GM18873 (cell line): ENCODE results near the gene DYSF.

Experiments
- ATAC-seq: cut with Tn5 transposase; IDR thresholded peaks from one replicate; pipeline ENCODE4 v1.9.1; 2021; ENCODE audit warnings: mild to moderate bottlenecking, moderate library complexity, moderate number of reproducible peaks; ENCODE audit not compliant: unreplicated experiment, low FRiP score

DYSF gene

DNA sequence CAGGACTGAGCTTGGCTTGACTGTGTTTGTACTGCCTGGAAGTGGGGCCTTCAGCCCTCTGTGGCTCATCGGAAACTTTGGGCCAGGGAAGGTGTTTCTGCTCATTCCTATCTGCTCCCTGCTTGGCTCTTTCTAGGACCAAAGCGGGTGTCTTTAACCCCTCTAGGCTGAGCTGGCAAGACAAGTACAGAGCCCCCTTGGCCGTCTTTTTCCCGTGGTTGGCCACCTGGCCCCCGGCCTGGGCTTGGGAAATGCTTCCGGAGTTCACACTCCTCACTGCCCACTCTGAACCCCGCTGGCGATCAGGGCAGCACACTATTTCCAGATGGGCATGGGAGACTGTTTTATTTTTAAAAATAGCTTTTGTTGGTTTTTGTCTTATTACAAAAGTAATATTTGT, 243.0 kb downstream of the DYSF start:
- no peak for ATAC-seq

- ATAC-seq: no peak
Observed at GRCh38 chr2:71697106-71698004, 244.0 kb downstream of the DYSF start.

- no peak for ATAC-seq
Observed at GRCh38 chr2:71699428-71699827, 246.1 kb downstream of the DYSF start.

DNA sequence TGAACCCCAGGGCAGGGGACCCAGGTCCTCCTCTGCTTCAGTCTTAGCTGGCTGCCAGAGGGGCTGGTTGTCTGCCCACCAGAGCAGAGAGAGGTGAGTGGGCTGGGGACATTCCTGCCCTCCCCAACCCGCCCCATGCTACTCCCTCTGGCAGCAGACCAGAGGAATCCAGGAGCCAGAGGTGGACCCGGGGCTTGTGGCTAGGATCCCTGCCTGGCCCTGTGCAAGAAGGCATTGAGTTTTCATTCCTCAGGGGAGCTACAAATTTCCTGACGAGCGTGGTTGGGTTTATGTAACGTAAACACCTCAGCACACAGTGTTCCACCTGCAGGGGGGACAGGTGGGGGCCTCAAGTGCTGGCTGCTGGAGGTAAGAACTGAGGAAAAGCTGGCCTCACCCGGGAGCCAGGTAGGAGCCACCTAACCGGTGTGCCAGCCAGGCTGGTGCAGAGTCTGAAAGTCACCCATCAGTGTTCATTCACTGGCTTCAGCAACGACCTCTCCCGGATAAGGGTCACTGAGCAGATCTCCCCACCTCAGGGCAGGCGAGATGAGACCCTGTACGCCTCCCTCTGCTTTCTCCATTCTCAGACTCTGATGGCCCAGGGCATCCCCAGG, 246.8 kb downstream of the DYSF start:
- no peak for ATAC-seq

GRCh38 chr2:71700658-71701397, 247.5 kb downstream of the DYSF start:
- no peak for ATAC-seq

DNA sequence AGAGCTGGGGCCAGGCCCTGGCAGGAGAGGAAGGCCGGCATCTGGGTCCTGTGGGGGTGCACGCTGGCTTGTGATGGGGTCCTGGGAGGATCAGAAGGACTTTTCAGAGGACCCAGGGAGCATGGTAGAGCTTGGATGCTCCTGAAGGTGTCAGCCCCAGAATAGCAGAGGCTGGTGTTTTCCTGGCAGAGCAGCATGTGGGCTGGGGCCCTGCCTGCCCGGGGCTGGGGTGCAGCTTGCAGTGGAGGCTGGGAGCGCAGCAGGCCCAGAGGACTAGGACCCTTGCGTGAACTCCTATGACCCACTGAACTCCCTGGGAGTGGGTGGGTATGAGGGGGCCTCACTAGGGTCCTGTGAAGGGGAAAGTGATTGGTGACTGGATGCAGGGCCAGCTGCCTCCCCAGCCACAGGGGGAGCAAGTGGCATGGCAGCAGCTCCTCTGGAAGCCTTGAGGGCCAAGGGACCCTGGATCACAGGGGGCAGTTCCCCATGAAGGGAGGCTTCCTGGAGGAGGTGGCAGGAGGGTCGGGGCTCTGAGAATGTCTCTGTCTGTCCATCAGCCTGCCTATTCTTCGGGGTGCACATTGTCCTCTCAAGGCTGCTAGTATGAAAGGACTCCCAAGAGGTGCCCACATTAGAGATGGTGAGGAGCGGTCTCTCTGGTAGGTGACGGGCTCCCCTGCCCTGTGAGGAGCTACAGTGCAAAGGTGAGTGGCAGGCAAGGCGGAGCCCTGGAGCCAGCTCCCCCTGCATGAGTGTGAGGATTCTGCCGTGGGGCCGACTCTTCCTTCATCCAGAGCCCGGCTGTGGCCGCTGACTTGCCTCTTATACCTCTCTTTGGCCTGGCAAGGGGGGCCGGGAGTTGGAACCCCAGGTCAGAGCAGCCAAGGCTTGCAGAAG, 249.0 kb downstream of the DYSF start:
- no peak for ATAC-seq

- ATAC-seq: no peak
Observed at GRCh38 chr2:71702971-71703898, 249.9 kb downstream of the DYSF start.

DNA sequence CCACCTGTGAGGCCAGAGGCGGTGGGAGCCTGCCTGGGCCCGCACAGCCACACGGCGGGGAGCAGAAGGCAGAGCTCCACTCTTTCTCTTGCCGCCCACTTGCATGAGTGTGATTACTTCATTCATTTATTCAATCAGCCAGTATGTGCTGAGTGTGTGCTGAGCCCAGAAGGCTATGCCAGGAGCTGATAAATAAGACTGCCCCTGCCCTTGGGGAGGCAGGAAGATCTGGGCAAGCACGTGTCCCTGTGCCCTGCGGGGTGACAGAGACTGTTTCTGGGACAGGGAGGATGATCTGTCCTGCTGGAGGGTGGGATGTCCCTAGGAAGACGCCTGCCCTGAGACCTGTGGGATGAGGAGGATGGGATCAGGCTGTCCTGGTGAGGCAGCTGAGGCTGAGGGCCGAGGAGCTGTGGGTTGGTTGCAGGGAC, 250.8 kb downstream of the DYSF start:
- ATAC-seq: no peak

GRCh38 chr2:71704688-71705087, 251.3 kb downstream of the DYSF start:
- no peak for ATAC-seq

DNA sequence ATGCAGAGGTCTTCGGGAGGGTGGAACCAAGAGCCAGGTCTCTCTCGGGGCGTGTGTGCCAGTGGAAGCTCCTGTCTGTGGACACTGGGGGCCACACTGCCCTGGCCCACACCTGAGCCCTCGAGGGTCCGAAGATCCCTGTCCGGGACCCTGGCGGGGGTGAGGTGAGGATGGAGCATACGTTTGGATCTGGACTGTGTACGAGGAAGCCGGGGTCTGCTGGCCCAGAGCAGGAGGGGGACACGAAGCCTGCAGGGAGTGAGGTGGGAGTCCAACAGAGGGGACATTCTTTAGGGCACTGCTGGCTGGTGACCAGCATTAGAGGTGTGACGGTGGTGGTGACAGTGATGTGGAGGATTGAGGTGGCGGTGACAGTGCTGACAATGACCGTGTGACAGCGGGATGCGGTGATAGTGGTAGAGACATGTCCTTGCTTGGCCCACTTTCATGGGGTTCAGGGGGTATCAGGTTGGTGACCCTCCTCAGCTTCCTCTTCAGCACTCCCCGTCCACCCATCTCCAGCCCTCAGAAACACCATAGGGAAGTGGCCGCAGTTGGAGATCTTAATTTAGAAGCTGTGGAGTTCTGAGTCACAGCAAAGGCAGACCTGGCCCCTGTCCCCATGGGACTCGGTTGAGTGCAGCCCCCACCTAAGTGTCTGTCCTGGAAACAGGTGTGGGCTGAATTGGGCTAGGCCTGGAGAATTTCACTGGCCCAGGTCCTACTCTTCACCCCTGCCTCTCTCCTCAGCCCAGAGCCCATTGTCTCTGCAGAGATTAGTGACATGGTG, 252.0 kb downstream of the DYSF start:
- ATAC-seq: no peak

DNA sequence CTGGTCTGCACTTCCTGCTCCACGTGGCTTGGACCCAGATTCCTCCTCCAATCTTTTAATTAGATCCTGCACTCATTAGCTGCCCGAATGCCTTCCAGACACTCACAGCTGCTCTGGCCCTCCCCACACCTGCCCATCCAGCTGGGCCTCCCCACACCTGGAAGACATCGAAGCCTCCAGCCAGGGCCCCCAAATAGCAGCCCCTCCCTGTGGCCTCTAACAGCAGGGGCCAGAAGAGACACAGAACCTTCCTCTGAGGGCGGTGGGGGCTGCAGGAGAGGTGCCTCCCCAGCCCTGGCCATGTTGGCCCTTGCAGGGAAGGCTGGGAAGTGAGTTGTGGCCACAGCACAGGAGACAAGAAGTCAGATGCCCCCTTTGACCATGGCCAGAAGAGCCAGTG, 252.8 kb downstream of the DYSF start:
- no peak for ATAC-seq

GRCh38 chr2:71706836-71707235, 253.5 kb downstream of the DYSF start:
- ATAC-seq: no peak

- no peak for ATAC-seq
Observed at GRCh38 chr2:71710367-71711132, 257.2 kb downstream of the DYSF start.

GRCh38 chr2:71711133-71711855, 257.9 kb downstream of the DYSF start:
- no peak for ATAC-seq

DNA sequence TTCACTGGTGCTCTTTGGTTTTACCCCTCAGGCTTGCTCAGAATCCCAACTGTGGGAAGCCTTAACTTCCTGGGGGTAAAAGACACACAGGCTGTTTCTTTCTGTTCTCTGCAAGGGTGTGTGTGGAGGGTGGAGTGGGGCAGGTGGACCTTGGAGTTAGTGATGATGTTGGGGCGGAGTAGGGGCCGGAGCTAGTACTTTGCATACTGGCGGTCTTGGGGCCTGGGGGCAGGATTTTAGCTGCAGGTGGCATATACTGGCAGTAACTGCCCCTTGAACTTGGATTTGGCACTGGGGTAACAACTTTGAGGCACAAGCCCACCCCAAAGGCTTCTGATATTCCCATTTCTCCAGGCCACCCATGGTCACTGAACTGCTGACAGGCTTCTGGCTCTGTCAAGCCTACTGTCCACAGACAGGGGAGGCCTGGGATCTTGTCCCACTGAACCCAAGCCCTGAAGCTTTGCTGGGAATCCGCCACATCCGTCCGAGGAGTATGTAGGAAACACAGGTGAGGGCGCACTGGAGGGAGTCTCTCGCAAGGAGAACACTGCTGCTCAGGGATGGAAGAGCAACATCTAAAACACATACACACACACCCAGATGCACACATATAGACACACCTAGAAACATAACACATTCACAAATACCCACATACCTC, 258.9 kb downstream of the DYSF start:
- no peak for ATAC-seq
